GM13977 (cell line): ENCODE results near the gene DDX54.

Experiments
- DNase-seq: peaks from one replicate; pipeline ENCODE4 v3.0.0; 2012; ENCODE audit warnings: low spot score
- CTCF ChIP-seq: IDR thresholded peaks from 2 replicates; pipeline ENCODE4 v1.5.1; 2012; ENCODE audit warnings: mild to moderate bottlenecking, control low read depth; ENCODE audit not compliant: insufficient read depth; ENCODE audit errors: extremely low read depth, missing control alignments
- in situ Hi-C: fragments of 300-500 bp; cut with MboI; formaldehyde crosslinking; loops from one replicate; pipeline ENCODE4 v1.12.0; 2022; ENCODE audit warnings: low sequenced_read_pairs, low pct_unique_long_range_greater_than_20kb, mixed read lengths, inconsistent platforms; ENCODE audit not compliant: unreplicated experiment

DDX54 gene

DNA sequence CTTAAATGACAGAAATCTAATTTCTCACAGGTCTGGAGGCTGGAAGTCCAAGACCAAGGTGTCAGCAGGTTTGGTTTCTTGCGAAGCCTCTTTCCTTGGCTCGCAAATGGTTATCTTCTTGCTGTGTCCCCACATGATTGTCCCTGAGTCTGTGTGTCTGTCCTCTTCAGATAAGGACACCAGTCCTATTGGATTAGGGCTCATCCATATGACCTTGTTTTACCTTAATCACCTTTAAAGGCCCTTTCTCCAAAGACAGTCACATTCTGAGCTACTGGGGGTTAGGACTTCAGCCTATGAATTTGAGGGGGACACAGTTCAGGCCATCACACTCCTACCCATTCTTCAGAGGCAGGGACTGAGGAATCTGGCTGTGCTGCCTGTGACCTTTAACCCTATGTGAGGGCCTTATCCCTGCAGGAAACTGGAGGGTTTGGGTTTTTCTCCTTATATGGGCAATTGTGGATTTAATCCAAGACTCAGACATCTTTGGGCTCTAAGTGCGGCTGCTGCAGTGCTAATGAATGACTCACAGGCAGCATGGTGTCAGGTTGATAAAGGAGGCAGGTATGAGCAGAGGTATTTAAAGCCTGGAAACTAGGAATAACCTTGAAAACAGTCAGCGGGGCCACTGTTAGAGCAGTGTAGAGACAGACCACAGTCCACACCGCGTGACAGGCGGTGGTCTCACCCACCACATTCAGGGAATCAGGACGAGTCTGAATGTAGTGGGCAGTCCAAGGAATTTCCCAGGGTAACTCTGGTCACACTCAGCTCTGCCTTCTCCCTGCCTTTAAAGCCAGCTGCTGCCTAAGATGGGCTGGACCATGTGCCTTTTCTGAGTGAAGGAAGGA, 46.2 kb upstream of the DDX54 start:
- in situ Hi-C loops, result no loop called here
- TF ChIP-seq CTCF, result no peak
- DNase-seq, result no peak

GRCh38 chr12:113230315-113231234, 45.3 kb upstream of the DDX54 start:
- no peak for DNase-seq
- no peak for TF ChIP-seq CTCF
- in situ Hi-C loops, result no loop called here

GRCh38 chr12:113228394-113229028, 43.2 kb upstream of the DDX54 start:
- no peak for DNase-seq
- TF ChIP-seq CTCF, result no peak
- in situ Hi-C loops, result no loop called here

DNA sequence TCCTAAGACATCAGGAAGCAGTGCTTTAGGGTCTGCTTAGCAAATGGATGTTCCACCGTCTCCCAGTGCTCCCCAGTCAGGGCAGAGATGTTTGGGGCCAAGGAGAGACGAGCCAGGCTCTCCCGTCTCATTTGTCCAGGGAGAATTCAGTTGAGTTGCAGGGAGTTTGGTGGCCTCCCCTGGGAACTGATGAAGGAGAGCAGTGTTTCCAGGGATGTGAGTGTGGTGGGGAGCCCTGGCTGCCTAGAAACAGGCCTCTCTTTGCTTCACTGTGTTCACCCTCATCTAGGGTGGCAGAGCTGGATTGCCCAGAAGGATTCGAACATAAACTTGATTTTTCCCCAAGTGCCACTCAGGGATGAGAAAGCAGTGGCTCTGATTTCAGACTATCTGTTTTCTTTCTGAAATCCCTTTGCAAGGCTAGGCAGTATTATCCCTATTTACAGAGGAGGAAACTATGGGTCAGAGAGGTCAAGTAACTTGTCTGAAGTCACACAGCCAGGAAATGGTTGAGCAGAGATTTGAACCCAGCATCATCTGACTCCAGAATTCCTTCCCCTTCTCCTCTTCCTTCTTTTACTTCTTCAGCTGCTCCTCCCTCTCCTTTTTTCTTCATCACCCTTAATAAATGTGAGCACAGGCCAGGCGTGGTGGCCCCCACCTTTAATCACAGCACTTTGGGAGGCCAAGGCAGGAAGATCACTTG, 42.6 kb upstream of the DDX54 start:
- no peak for DNase-seq
- in situ Hi-C loops, result no loop called here
- TF ChIP-seq CTCF, result no peak

GRCh38 chr12:113226696-113227568, 41.7 kb upstream of the DDX54 start:
- TF ChIP-seq CTCF, result no peak
- in situ Hi-C loops, result no loop called here
- DNase-seq, result no peak
